HG03064 (cell line): Measurements from ENCODE around the gene PREX1.
"Not testable (repeated sequence)": the region's sequence is repeated elsewhere in the genome, so short reads cannot be mapped to it uniquely, and the experiment has no call there.

Experiments used
- ATAC-seq: cut with Tn5 transposase; IDR thresholded peaks from one replicate; pipeline ENCODE4 v1.9.1; 2021; ENCODE audit warnings: low read depth; ENCODE audit not compliant: unreplicated experiment

PREX1 gene

GRCh38 chr20:48777821-48778220 lies 50.0 kb downstream of the PREX1 start:
- ATAC-seq: no peak

- ATAC-seq: no peak
Measured at GRCh38 chr20:48777005-48777404, 50.8 kb downstream of the PREX1 start.

DNA sequence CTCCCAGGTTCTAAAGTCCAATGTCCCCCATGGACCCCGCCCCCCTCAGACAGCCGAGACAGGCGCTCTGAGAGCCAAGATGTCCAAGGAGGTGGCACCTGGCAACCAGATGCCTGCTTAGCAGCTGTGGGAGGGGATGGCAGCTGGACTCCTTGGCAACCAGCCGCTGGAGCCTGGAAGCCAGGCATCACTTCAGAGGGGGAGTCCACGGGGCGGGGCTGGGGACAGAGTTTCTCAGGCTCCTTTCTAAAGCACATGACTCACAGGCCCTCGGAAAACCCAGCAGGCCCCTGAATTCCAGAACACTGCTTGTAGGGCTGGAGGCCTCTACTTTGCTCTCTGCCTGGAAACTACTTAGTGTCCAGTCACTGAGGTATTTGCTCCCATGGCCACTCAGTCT lies 51.5 kb downstream of the PREX1 start:
- ATAC-seq: no peak

DNA sequence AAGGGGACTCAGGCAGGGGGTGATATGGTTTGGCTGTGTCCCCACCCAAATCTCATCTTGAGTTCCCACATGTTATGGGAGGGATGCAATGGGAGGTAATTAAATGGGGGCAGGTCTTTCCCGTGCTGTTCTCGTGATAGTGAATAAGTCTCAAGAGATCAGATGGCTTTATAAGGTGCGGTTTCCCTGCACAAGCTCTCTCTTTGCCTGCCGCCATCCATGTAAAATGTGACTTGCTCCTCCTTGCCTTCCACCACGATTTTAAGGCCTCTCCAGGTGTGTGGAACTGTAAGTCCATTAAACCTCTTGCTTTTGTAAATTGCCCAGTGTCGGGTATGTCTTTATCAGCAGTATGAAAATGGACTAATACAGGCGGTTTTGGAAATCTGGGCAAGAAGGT lies 52.3 kb downstream of the PREX1 start:
- not testable (repeated sequence) for ATAC-seq

- ATAC-seq: no peak
Measured at GRCh38 chr20:48774696-48775095, 53.1 kb downstream of the PREX1 start.

GRCh38 chr20:48773837-48774418 lies 53.9 kb downstream of the PREX1 start:
- ATAC-seq: no peak

DNA sequence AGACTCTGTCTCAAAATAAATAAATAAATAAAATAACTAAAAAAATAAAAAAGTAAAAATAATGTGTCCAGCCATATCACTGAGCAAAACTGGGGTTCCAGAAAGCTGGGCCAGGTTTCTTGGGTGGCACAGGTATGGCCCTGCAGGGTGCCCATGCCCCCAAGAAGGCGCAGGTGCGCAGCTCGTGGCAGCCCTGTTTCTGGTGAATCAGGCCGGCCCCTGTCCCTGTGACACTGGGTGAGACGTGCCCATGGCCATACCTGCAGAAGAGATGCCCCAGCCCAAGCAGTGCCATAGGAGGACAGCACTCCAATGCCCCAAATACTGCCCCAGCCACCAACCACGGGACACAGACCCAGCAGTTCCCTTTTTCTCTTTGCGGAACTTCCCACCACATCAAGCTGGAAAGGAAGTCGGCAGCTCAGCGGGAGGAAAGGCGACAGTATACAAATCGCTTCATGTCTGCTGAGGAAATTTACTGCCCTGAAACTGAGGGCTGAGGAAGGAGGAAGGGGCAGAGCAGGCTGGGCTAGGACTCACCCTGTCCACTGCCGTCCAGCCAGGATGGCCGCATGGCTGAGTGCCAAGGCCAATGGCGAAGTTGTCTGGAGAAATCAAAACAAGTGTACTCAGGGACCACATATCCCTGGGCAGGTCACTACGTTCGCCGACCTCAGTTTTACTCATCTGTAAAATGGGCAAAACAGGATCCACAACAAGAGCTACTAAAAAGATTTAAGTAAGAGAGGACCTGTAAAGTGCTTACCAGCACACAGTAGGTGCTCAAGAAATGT lies 55.4 kb downstream of the PREX1 start:
- no peak for ATAC-seq

DNA sequence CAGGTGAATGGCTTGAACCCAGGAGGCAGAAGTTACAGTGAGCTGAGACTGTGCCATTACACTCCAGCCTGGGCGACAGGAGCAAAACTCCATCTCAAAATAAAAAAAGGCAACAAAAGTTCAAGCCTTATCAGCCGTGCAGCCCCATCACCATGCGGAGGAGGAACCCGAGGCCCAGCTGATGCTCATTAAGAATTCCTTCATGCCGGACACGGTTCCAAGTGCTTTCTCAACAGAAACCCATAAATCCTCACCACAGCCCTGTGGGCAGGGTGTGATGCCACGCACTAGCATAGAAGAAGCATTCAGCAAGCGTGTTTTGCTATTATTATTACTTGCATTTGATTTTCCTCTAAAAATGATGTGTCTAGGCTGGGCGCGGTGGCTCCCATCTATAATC lies 56.3 kb downstream of the PREX1 start:
- no peak for ATAC-seq

DNA sequence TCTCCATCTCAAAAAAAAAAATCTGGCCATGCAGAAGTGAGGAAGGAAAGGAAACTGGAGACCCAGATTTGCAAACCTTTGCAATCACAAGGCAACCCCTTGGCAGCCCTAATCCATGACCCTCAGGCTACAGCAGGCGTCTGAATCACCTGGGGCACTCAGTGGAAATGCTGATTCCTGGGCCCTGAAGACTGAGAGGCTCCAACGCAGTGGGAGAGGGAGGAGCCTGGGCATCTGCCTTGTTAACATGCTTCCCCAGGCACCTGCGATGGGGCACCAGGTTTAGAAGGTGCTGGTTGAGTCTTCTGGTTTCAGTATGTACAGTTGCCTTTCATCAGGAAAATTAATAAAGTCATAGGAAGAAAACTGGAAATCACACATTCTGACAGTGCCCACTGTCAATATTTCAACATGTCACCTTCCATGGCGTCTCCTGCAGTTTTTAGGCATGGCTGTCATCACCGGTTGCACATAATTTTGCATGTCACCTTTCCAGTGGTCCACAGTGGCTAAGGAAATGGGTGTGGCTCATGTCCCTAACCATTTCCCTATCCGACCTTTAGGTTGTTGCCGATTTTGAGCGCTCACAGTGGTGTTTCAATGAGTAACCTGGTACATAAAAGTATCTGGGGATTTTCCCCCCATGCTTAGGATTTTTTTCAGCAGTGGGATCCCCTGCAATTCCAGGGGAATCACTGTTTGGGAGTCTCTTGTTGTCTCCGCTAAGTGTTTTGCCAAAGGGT lies 56.9 kb downstream of the PREX1 start:
- ATAC-seq: no peak

GRCh38 chr20:48769069-48769983 lies 58.5 kb downstream of the PREX1 start:
- ATAC-seq: no peak

DNA sequence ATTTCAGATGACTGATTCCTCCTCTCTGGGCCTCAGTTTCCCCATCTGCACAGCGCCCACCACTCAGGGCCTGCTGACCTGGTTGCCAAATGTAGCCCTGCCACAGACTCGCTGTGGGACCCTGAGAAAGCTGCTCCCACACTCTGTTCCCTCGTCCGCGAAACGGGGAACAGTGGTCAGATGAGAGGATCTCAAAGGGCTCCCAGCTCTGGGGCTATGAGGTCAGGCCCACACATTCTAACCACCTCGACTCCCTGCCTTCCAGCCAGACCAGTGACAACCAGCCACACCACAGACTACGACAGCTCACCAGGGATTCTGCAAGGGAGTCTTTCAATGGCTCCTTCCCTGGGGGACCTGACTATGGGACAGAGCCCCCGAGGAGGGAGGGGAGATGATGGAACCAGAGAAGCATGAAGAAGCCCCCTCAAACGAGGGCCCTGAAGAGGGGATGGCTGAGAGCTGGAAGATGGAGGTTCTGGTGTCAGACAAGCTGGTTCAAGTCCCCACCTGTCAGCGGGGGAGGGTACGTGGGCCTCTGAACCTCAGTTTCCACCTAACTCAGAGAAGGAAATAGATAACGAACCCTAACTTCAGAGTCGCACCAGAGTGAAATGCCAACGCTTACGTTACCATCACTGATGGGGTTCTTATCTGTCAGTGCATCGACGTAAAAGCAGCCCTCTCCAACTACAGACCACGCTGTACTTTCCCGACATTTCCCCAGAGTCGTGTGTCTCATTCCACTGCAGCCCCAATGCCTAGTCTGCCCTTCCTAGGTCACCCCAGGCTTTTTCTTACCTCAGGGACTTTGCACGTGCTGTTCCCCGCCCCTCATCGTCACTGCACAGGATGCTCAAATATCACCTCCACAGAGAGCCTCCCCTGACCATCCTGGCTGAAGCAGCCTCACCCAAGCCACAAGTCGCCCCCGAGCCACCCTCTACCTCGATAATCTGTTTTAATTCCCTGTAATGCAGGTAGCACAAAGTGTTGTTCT lies 60.5 kb downstream of the PREX1 start:
- ATAC-seq: no peak

DNA sequence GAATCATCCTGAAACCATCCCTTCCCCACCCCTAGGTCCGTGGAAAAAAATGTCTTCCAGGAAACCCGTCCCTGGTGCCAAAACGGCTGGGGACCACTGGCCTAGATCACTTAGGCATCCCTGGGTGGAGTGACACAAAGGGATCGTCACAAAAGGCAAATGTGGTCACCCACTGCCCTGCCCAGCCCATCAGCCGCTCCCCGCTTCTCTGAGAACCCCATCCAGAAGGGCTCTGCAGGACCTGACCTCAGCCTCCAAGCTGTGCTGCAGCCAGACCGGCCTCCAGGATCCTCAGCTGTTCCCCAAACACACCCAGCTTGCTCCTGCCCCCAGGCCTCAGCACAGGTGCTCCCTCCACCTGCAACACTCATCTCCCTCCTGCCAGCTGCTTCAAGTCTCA lies 61.6 kb downstream of the PREX1 start:
- no peak for ATAC-seq

DNA sequence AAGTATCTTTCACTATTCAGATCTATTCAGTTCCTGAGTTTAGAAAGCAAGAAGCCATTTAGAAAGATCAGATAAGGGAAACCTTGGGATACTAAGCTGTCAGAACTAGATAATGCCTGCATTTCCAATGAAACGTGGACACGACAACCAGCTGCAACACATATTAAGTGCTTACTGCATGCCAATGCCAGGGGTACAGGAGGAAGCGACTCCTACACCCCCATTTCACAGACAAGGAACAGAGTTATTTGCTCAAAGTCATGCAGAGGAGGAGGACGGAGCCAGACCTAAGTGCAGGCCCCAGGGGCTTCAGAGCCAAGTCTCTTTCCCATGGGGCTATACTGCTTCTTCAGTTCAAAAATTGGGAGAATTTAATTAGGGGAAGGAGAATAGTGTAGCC lies 62.4 kb downstream of the PREX1 start:
- no peak for ATAC-seq

- ATAC-seq: no peak
Measured at GRCh38 chr20:48763216-48763914, 64.4 kb downstream of the PREX1 start.

GRCh38 chr20:48761874-48762273 lies 65.9 kb downstream of the PREX1 start:
- ATAC-seq: no peak

GRCh38 chr20:48761023-48761785 lies 66.6 kb downstream of the PREX1 start:
- ATAC-seq: no peak

DNA sequence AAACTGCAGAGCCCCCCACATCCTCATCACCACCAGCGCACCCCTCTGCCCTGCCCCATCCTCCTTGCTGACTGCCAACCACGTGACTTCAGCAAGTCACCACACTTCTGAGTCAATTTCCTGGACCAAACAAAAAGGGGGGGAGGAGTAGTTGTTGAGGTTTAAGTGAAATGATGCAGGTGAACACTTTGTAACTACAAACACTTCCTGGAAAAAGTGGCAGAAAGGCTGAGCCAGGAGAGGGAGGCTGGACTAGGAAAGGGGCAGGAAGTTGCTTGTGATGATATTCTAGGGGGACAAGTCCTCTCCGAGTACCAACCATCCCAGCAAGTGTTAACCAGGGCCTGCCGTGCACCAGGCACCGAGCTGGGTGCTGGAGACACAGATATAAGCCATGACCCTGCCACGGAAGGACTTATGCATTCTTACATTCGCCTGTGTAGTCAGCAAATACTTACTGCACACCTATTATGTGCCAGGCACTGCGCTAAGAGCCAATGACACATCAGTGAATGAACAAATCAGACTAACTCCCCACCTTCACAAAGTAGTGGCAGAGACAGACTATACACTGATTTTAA lies 67.3 kb downstream of the PREX1 start:
- ATAC-seq: peak; percentile 70
